Nephron progenitor cell (in vitro differentiated cells): Measurements from ENCODE around the gene ISM2.

ENCODE experiments used
- DNase-seq: peaks from one replicate; pipeline ENCODE4 v3.0.0; 2021
- H3K27ac Mint-ChIP-seq: 2 replicates; pipeline ENCODE4 v1.8.0; 2021; ENCODE audit warnings: mild to moderate bottlenecking, moderate library complexity, mixed read lengths
- H3K27me3 Mint-ChIP-seq: 2 replicates; pipeline ENCODE4 v1.8.0; 2021; ENCODE audit warnings: mild to moderate bottlenecking, low read depth, mixed read lengths; ENCODE audit not compliant: poor library complexity
- H3K36me3 Mint-ChIP-seq: 2 replicates; pipeline ENCODE4 v1.8.0; 2021; ENCODE audit warnings: low read depth, mixed read lengths
- H3K4me1 Mint-ChIP-seq: 2 replicates; pipeline ENCODE4 v1.8.0; 2021; ENCODE audit warnings: mixed read lengths
- H3K4me3 Mint-ChIP-seq: 2 replicates; pipeline ENCODE4 v1.8.0; 2021; ENCODE audit warnings: mild to moderate bottlenecking, moderate library complexity, mixed read lengths
- H3K9me3 Mint-ChIP-seq: 2 replicates; pipeline ENCODE4 v1.8.0; 2021; ENCODE audit warnings: mild to moderate bottlenecking, moderate library complexity, mixed read lengths
- CTCF ChIP-seq: fragments of 200-600 bp; sonication (generic); IDR thresholded peaks from 2 replicates; pipeline ENCODE4 v1.5.0; 2021; ENCODE audit warnings: antibody characterized with exemption

The ISM2 gene

DNA sequence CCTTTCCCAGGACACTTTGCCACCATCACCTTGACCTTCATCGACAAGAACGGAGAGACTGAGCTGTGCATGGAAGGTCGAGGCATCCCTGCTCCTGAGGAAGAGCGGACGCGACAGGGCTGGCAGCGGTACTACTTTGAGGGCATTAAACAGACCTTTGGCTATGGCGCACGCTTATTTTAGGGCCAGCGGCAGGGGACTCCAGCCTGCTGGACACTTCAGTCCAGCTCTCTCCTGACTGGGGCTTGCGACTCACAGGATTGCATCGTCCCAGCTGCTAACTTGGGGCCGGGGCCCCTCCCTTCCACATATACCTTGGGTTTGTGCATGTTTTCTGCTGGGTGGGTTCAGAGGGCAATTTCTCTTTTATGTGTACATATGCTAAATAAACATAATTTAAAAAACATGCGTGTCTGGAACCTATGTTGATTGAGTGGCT is 29.5 kb downstream of the ISM2 start:
- H3K27ac Mint-ChIP-seq = peak overlapping the region; percentile 81
- no peak overlapping the region for H3K4me3 Mint-ChIP-seq
- DNase-seq = no peak
- peaks cover 30% of the 10 kb centered on the region for H3K4me1 Mint-ChIP-seq
- no peak for TF ChIP-seq CTCF
- no peaks in the 10 kb centered on the region for H3K9me3 Mint-ChIP-seq
- peaks cover 48% of the 10 kb centered on the region for H3K36me3 Mint-ChIP-seq
- H3K27me3 Mint-ChIP-seq = no peaks in the 10 kb centered on the region

GRCh38 chr14:77467801-77468200 is 30.8 kb downstream of the ISM2 start:
- no peak for TF ChIP-seq CTCF
- Mint-ChIP-seq H3K27ac (no peak overlapping the region), H3K9me3 (no peaks in the 10 kb centered on the region), H3K27me3 (no peaks in the 10 kb centered on the region), H3K4me1 (peaks cover 17% of the 10 kb centered on the region), H3K4me3 (no peak overlapping the region), H3K36me3 (peaks cover 54% of the 10 kb centered on the region)
- no peak for DNase-seq

DNA sequence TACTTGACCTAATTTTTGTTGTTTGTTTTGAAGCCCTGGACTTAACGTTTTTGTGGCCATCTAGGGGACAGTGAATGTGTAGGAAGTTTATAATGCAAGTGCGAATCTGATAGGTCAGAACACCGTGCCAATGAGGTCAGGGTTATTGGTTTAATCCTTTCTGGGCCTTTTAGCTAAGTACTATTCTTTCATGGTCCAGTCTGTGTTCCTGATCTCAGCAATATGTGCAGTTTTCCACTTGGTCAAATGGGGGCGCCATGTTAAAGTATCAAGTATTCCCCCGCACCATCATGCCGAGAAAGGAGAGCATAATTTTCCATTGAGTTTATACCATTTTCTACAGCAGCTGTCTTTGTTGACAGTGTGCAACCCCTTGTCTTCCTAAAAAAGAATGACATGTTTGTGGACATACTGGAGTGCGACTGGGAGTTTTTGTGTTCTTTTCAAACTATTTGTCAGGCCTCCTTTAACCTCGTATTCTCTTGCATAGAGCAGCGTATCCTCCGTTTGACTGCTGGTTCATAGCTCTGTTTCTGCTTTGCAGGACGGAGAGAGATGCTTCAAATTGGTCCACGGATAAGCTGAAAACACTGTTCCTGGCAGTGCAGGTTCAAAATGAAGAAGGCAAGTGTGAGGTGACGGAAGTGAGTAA is 39.4 kb downstream of the ISM2 start:
- peaks cover 28% of the 10 kb centered on the region for H3K4me1 Mint-ChIP-seq
- peak overlapping the region; percentile 62 for H3K27ac Mint-ChIP-seq
- H3K36me3 Mint-ChIP-seq = peaks cover 38% of the 10 kb centered on the region
- H3K27me3 Mint-ChIP-seq = no peaks in the 10 kb centered on the region
- peak; percentile 69 for TF ChIP-seq CTCF
- peak; percentile 72 for DNase-seq
- H3K9me3 Mint-ChIP-seq = no peaks in the 10 kb centered on the region
- peak overlapping the region; percentile 100 for H3K4me3 Mint-ChIP-seq

DNA sequence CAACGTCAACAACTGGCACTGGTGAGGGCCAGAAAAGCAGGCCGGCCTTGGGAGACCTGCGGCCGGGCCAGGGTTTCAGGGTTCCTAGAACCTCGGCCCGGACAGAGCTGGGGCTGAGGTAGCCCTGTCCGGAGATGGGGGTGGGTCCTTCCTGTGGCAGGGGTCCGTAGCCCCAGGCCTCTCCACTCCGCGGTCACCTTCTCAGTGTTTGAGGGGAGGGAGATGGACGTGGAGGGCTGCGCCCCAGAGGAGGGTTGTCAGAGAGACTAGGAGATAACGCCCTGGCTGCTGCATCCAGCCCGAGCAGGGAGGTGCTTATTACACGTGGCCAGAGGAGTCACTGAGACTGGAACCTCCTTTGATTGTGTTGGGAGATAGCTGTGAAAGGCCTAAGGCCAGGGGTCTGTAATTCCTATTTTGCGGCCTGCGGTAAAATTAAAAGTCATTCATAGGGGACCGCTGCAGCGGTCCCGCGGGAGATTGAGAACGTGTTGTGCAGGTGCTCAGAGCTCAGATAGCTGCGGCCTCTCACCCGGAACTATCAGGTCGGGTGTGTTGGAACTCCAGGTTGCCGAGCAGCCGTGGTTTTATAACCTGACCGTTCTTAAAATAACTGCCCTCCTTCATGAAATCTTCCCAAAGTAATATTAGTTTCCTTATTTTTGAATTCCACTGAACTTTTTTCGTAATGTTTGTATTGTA is 40.2 kb downstream of the ISM2 start:
- H3K4me3 Mint-ChIP-seq = peak overlapping the region; percentile 100
- no peak for TF ChIP-seq CTCF
- no peaks in the 10 kb centered on the region for H3K27me3 Mint-ChIP-seq
- H3K27ac Mint-ChIP-seq = peak overlapping the region; percentile 100
- peak; percentile 32 for DNase-seq
- H3K36me3 Mint-ChIP-seq = peaks cover 32% of the 10 kb centered on the region
- H3K9me3 Mint-ChIP-seq = no peaks in the 10 kb centered on the region
- peaks cover 28% of the 10 kb centered on the region for H3K4me1 Mint-ChIP-seq

DNA sequence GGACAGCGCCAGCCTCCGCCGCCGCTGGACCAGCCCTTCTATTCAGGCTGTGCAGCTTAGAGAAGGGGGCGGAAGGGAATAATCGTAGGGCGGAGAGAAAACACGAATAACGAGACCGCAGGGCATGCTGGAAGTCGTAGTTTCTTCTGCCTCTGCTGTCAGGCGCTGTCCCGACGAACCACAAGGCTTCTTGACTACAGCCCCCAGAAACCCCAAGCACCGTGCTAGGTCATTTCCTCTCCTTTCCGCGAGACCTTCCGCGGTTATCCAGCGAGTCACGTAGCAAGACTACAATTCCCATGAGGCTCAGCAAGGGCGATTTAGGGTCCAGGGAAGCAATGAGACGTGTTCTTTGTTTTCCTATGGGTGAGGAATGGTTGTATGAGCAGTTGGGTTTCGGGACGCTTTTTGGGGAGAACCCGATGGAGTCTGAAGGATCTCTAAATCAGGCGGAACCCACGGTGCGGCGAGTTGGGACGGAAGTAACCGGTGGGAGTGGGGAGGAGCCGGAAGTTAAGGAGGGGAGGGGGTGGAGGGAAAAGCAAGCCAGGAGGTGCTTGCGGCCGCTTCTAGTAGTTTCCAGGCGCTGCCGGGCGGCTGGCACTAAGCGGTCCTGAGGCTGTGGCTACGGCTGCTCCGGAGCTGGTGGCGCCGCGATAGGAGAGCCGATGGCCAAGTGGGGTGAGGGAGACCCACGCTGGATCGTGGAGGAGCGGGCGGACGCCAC is 40.9 kb downstream of the ISM2 start, which contains the start of the genes AHSA1 and VIPAS39:
AHSA1 (plus strand) TSS at position 572 of the 727 bp plus-strand sequence; CDS start at position 669, 97 bp downstream.
VIPAS39 (minus strand) TSS at position 80 of the 727 bp plus-strand sequence. CDS start 3,499 bp downstream, outside the sequence.
- Mint-ChIP-seq H3K27me3 (no peaks in the 10 kb centered on the region), H3K27ac (peak within 1 kb of the TSS; percentile 100), H3K36me3 (peaks cover 37% of the 10 kb centered on the region), H3K4me1 (peaks cover 28% of the 10 kb centered on the region), H3K4me3 (peak within 1 kb of the TSS; percentile 100), H3K9me3 (no peaks in the 10 kb centered on the region)
- no peak for TF ChIP-seq CTCF
- peak; percentile 89 for DNase-seq
